IPS-NIHi11 (cell line): Measurements from ENCODE around the gene FGD6.
"Not testable (repeated sequence)": the region's sequence is repeated elsewhere in the genome, so short reads cannot be mapped to it uniquely, and the experiment has no call there.

Source experiments
- DNase-seq: peaks from one replicate; pipeline ENCODE4 v3.0.0; 2012; ENCODE audit warnings: mixed read lengths, low spot score

FGD6 gene

GRCh38 chr12:95178136-95178535, 39.1 kb downstream of the FGD6 start:
- no peak for DNase-seq

- DNase-seq: no peak
Observed at GRCh38 chr12:95177201-95177768, 40.0 kb downstream of the FGD6 start.

- no peak for DNase-seq
Observed at GRCh38 chr12:95173392-95174251, 43.6 kb downstream of the FGD6 start.

DNA sequence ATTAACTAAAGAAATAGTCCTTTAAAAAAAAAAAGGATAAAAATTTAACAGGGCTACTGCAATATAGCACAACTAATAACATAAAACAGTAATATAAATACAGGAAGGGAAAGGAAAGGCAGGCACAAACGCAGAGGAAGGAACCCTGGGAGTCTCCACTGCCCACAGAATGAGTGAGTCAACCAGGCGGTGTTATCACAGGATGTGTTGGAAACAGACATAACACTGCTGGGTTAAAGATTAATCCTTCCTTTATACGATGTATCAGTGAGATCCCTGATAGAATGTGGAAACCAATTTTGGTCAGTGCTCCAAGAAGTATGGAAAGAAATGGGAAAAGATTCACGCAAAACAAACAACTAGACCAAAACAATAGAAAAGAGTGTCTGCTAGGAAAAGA, 47.9 kb downstream of the FGD6 start:
- DNase-seq: no peak

GRCh38 chr12:95168746-95169145, 48.5 kb downstream of the FGD6 start:
- no peak for DNase-seq

GRCh38 chr12:95164656-95165055, 52.6 kb downstream of the FGD6 start:
- no peak for DNase-seq

- no peak for DNase-seq
Observed at GRCh38 chr12:95158919-95159318, 58.3 kb downstream of the FGD6 start.

DNA sequence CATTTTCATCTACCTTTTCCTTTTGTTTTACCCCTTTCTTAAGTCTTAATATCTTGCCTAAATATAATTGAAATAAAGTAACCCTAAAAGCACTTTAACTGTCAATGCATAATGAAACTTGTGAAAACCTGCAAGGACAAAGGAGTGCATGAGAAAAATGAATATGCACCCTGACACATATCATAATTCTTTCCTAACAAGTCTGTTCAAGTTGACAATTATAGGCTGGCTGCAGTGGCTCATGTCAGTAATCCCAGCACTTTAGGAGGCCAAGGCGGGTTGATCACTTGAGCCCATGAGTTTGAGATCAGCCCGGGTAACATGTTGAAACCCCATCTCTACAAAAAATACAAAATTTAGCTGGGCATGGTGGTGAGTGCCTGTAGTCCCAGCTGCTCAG, 65.4 kb downstream of the FGD6 start:
- DNase-seq: no peak

- no peak for DNase-seq
Observed at GRCh38 chr12:95151406-95151805, 65.9 kb downstream of the FGD6 start.

DNA sequence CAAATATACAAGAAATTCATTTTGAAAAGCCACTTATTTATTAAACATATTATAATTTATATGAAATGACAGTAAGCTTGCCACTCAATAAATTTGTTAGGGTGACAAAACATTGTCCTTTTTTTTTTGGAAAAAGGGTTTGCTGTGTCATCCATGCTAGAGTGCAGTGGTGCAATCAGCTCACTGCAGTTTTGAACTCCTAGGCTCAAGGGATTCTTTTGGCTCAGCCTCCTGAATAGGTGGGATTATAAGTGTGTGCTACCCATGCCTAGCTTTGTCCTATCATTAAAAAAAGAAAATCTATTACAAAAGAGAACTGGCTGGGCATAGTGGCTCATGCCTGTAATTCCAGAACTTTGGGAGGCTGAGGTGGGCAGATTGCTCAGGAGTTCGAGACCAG, 66.8 kb downstream of the FGD6 start:
- DNase-seq: no peak

- no peak for DNase-seq
Observed at GRCh38 chr12:95147866-95148265, 69.4 kb downstream of the FGD6 start.

- DNase-seq: no peak
Observed at GRCh38 chr12:95146769-95147168, 70.5 kb downstream of the FGD6 start.

- DNase-seq: no peak
Observed at GRCh38 chr12:95143621-95144205, 73.6 kb downstream of the FGD6 start.

DNA sequence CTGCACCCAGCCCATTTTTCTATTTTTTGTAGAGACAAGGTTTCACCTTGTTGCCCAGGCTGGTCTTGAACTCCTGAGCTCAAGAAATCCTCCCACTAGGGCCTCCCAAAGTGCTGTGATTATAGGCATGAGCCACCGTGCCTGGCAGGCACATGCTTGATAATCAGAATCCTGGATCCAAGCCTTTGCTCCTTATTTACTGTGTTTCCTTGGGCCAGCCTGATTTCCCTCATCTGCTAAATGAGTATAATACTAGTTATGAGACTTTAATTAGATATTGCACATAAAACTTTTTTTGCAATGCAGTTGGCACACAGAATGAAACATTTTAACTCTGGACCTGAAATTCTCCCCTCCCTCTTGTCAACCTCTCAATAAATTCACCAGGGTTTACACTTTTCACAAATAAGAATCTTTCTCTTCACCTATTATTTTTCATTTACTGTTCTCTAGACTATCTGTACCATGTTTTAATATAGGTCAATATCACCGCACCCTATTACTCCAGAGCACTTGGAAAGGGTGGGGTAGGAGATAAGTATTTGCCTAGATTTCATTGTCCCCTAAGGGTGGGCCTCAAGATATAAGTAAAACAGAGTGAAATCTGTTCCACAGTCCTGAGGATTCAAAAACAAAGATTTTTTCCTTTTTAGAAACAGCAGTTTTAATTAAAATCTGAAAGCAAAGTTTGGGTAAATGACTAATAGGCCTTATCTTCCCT, 74.7 kb downstream of the FGD6 start:
- no peak for DNase-seq

- DNase-seq: no peak
Observed at GRCh38 chr12:95141310-95141709, 76.0 kb downstream of the FGD6 start.

DNA sequence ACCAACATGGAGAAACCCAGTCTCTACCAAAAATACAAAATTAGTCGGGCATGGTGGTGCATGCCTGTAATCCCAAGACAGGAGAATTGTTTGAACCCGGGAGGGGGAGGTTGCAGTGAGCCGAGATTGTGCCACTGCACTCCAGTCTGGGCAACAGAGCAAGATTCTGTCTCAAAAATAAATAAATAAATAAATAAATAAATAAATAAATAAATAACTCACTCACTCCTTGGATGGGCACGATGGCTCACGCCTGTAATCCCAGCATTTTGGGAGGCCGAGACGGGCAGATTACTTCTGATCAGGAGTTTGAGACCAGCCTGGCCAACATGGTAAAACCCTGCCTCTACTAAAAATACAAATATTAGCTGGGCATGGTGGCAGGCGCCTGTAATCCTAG, 79.2 kb downstream of the FGD6 start:
- DNase-seq: not testable (repeated sequence)

DNA sequence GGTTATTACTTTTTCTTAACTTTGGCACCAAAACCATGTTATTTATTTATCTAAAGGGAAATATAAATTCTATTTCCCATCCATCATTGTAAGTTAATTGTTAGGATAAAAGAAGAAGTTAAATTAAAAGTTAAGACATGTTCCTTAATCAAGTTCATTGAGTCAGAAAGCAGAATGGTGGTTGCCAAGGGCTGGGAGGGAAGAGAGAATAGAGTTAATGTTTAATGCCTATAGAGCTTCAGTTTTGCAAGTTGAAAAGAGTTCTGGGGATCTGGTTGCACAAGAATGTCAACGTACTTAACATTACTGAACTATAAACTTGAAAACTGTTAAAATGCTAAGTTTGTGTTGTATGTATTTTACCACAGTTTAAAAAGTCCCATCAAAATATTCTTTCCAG, 80.7 kb downstream of the FGD6 start:
- no peak for DNase-seq

- DNase-seq: no peak
Observed at GRCh38 chr12:95134085-95134484, 83.2 kb downstream of the FGD6 start.

DNA sequence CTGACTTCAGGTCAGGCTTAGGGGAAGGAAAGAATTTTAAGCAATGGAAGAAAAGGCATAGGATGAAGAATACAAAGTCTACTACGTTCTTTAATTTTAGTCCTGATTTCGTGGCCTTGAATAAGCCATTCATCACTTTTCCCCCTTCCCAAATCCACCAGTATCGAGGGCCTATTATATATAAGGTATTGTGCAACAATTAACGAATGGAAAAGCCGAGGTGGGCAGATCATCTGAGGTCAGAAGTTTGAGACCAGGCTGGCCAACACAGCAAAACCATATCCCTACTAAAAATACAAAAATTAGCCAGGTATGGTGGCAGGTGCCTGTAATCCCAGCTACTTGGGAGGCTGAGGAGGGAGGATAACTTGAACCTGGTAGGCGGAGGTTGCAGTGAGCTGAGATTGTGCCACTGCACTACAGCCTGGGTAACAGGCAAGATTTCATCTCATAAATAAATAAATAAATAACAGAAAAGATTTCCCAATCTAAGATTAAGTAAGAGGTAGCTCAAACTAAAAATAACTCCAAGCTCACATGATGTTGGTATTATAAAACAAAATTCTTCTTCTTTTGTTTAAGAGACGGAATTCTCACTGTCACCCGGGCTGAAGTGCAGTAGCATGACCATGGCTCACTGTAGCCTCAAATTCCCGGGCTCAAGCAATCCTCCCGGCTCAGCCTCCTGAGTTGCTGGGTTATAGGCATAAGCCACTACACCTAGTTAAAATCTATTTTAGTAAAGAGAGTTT, 85.5 kb downstream of the FGD6 start:
- no peak for DNase-seq

GRCh38 chr12:95130096-95130495, 87.2 kb downstream of the FGD6 start:
- DNase-seq: no peak

GRCh38 chr12:95129115-95129514, 88.2 kb downstream of the FGD6 start:
- no peak for DNase-seq

DNA sequence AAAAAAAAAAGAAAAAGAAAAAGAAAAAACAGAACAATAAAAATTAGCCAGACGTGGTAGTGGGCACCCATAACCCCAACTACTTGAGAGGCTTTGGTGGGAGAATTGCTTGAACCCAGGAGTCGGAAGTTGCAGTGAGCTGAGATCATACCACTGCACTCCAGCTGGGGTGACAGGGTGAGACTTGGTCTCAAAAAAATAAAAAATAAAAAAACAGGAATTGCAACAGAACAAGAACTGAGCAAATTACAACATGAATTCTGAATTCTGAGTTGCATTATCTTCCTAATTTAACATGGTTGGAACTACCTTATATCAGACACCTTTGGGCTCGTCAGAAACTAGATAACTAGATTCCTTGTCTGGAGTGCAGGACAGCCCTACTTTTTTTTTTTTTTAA, 90.5 kb downstream of the FGD6 start:
- DNase-seq: no peak
